Measurements from ENCODE around the gene DSCAM. TPM values are rescaled to one million over a fixed set of nuclear protein-coding genes. Genes with fewer than 3 reads are reported as not detected.

The DSCAM gene
- total RNA-seq, 1 donor from 2014 or later = not detected

DNA sequence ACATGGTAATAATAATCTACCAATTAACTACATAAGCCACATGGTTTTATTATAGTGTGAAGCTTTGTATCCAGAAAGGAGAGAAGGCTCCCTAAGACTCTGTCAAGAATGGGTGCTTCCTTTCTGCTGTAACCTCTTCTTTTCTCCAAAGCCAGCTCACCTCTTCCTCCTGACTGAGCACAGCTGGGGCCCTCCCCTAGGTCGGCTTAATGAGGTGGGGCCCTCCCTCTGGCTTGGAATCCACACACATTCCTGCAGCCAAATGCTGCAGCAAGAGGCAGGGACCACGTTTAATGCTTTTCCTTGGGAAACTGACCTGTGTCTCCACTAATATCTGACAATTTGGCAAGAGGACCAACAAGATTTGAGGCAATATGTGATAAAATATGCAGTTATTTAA lies 94.8 kb downstream of the DSCAM start:
- Histone ChIP-seq H3K27ac (replicated peaks) (no peak overlapping the region), H3K4me3 (no peak overlapping the region), H3K4me1 (no peaks in the 10 kb centered on the region), H3K9me3 (replicated peaks) (peaks cover 8% of the 10 kb centered on the region), H3K27me3 (ENCODE audit: low read depth) (peaks cover 17% of the 10 kb centered on the region), H3K36me3 (no peaks in the 10 kb centered on the region)
- no peak for DNase-seq
- intact Hi-C loops (cut with micrococcal nuclease) = no loop called here
- TF ChIP-seq, protein P1, sequence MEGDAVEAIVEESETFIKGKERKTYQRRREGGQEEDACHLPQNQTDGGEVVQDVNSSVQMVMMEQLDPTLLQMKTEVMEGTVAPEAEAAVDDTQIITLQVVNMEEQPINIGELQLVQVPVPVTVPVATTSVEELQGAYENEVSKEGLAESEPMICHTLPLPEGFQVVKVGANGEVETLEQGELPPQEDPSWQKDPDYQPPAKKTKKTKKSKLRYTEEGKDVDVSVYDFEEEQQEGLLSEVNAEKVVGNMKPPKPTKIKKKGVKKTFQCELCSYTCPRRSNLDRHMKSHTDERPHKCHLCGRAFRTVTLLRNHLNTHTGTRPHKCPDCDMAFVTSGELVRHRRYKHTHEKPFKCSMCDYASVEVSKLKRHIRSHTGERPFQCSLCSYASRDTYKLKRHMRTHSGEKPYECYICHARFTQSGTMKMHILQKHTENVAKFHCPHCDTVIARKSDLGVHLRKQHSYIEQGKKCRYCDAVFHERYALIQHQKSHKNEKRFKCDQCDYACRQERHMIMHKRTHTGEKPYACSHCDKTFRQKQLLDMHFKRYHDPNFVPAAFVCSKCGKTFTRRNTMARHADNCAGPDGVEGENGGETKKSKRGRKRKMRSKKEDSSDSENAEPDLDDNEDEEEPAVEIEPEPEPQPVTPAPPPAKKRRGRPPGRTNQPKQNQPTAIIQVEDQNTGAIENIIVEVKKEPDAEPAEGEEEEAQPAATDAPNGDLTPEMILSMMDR (IDR thresholded peaks at IDR 0.05; ENCODE audit: borderline replicate concordance) = no peak

DNA sequence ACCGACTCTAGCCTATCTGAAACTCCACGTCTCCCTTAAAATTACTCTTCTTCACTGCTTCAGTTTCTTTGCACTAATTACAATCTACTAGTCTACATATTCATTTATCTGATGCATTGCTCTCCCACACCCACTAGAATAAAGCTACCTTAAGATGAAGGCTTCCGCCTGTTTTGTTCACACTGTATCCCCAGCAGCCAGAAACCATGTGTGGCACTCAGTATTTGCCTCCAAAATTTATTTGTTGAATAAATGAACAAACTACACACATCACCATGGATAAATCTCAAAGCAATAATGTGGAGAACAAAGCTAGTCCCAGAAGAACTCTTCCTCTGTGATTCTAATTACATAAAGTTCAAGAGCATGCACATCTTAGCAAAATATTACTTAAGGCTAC lies 95.7 kb downstream of the DSCAM start:
- Histone ChIP-seq H3K9me3 (replicated peaks) (peaks cover 8% of the 10 kb centered on the region), H3K36me3 (no peaks in the 10 kb centered on the region), H3K4me3 (no peak overlapping the region), H3K27ac (replicated peaks) (no peak overlapping the region), H3K4me1 (no peaks in the 10 kb centered on the region), H3K27me3 (ENCODE audit: low read depth) (peaks cover 17% of the 10 kb centered on the region)
- intact Hi-C loops (cut with micrococcal nuclease) = no loop called here
- TF ChIP-seq, protein P1 (IDR thresholded peaks at IDR 0.05; ENCODE audit: borderline replicate concordance) = no peak
- no peak for DNase-seq

DNA sequence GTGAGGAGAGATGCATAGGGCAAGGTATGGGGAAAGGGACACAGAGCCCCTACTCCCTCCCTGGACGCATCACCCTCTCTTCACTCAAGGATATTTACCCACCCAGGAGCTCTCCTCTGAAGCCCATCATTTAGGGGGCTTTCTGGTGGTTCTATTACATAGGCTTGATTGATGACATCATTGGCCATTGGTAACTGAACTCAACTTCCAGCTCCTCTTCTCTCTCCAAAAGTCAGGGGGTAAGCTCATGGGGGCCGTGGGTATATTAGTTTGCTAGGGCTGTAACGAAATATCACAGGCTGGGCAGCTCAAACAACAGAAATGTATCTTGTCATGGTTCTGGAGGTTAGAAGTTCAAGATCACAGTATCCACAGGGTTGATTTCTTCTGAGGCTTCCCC lies 110.8 kb downstream of the DSCAM start:
- Histone ChIP-seq H3K4me1 (no peaks in the 10 kb centered on the region), H3K4me3 (no peak overlapping the region), H3K9me3 (replicated peaks) (no peaks in the 10 kb centered on the region), H3K36me3 (no peaks in the 10 kb centered on the region), H3K27ac (replicated peaks) (no peak overlapping the region), H3K27me3 (ENCODE audit: low read depth) (peaks cover 55% of the 10 kb centered on the region)
- TF ChIP-seq, protein P1 (IDR thresholded peaks at IDR 0.05; ENCODE audit: borderline replicate concordance) = no peak
- DNase-seq = no peak
- intact Hi-C loops (cut with micrococcal nuclease) = no loop called here

DNA sequence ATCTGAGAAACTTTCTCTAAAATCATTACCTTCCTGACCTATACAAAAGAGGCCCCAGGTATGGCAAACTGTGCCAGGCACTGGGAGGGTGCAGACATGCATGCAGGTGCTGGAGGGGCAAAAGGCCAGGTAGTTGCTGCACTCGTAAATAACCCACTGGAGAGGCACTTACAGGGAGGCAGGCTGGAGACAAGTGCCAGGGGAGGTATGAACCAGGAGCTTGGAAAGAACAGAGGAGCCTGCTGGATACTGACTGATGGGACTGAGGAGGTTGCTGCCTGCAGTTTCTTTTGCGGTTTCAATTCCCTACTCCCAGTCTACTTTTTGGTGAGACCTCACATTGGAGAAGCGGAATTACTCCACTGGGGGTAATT lies 113.9 kb downstream of the DSCAM start:
- intact Hi-C loops (cut with micrococcal nuclease) = no loop called here
- H3K36me3 ChIP-seq = no peaks in the 10 kb centered on the region
- no peak overlapping the region for H3K4me3 ChIP-seq
- no peaks in the 10 kb centered on the region for H3K4me1 ChIP-seq
- no peak overlapping the region for H3K27ac ChIP-seq (replicated peaks)
- DNase-seq = no peak
- TF ChIP-seq, protein P1 (IDR thresholded peaks at IDR 0.05; ENCODE audit: borderline replicate concordance) = no peak
- H3K27me3 ChIP-seq (ENCODE audit: low read depth) = peaks cover 26% of the 10 kb centered on the region
- H3K9me3 ChIP-seq (replicated peaks) = no peaks in the 10 kb centered on the region

DNA sequence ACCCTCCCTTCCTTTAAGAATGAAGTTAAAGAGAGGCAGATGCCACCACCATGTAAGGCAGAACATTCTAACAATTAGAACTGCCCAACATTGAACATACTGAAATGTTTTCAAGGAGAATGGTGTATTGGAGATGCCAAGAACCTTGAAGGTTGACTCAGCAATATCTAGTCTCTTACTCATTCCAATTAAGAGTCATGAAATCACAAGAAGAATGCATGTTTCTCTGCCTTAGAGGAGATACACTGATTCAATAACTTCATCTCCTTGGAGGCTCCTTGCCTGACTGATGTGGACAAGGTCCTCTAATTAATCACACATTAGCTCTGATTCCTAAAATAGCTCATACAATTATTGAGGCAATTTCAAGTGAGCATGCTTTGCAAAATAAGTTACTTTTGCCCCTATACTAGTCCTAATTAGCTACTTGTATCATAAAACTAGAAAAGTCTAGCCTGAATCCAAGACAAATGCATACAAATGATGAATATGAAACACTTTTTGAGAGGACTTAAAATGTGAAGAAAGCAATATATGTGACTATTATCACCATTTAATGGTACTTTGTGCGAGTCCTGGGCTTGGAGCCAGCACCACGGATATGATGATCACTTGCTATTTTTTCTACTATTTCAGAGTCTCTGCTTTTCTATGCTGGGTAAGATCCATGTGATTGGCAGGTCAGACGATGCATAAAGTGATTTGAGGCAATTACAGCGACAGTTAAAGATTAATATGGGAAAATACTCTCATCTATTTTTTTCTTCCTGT lies 114.5 kb downstream of the DSCAM start:
- no peak for DNase-seq
- peaks cover 22% of the 10 kb centered on the region for H3K27me3 ChIP-seq (ENCODE audit: low read depth)
- no peaks in the 10 kb centered on the region for H3K36me3 ChIP-seq
- intact Hi-C loops (cut with micrococcal nuclease) = no loop called here
- H3K4me3 ChIP-seq = no peak overlapping the region
- H3K27ac ChIP-seq (replicated peaks) = no peak overlapping the region
- H3K4me1 ChIP-seq = no peaks in the 10 kb centered on the region
- TF ChIP-seq, protein P1 (IDR thresholded peaks at IDR 0.05; ENCODE audit: borderline replicate concordance) = no peak
- H3K9me3 ChIP-seq (replicated peaks) = no peaks in the 10 kb centered on the region

All from left ventricle myocardium inferior (tissue), 1 donor.